ENCODE measurements around the gene TENM4.

DNA sequence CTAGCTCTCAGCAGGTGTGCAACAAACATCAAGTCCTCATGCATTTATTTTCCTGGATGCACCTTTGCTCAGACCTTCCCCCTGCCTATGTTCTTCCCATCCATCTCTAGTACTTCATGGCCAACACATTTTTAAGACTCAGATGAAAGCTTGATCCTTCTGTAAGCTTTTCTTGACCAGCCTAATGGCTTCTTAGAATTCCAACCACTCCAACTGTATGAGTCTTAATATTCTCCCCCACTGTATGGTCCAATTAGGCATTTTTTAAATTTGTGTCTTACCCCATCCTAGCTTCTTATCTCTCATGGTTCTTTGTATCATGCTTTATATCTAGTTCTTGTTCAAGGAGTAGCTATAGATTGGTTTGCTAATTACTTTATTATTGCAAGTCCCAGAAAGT, 44.8 kb downstream of the TENM4 start:
- TF ChIP-seq, protein P1, sequence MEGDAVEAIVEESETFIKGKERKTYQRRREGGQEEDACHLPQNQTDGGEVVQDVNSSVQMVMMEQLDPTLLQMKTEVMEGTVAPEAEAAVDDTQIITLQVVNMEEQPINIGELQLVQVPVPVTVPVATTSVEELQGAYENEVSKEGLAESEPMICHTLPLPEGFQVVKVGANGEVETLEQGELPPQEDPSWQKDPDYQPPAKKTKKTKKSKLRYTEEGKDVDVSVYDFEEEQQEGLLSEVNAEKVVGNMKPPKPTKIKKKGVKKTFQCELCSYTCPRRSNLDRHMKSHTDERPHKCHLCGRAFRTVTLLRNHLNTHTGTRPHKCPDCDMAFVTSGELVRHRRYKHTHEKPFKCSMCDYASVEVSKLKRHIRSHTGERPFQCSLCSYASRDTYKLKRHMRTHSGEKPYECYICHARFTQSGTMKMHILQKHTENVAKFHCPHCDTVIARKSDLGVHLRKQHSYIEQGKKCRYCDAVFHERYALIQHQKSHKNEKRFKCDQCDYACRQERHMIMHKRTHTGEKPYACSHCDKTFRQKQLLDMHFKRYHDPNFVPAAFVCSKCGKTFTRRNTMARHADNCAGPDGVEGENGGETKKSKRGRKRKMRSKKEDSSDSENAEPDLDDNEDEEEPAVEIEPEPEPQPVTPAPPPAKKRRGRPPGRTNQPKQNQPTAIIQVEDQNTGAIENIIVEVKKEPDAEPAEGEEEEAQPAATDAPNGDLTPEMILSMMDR (tag by site-specific recombination; IDR thresholded peaks at IDR 0.05) = no peak
- no peak for TF ChIP-seq TCF7L2 (IDR thresholded peaks at IDR 0.05; ENCODE audit: borderline replicate concordance, low read depth, low read length)
- TF ChIP-seq ZNF561 (tag by site-specific recombination; IDR thresholded peaks at IDR 0.05; ENCODE audit: borderline replicate concordance) = no peak
- no peak for TF ChIP-seq ZBTB44 (tag by site-specific recombination; IDR thresholded peaks at IDR 0.05)
- TF ChIP-seq ZNF426 (tag by site-specific recombination; IDR thresholded peaks at IDR 0.05) = no peak
- TF ChIP-seq ZNF510 (tag by site-specific recombination; IDR thresholded peaks at IDR 0.05; ENCODE audit: insufficient replicate concordance) = no peak
- TF ChIP-seq YY1 (tag by site-specific recombination; IDR thresholded peaks at IDR 0.05) = no peak
- no peak for TF ChIP-seq KLF8 (tag by site-specific recombination; IDR thresholded peaks at IDR 0.05)
- no peak for TF ChIP-seq ZNF747 (tag by site-specific recombination; IDR thresholded peaks at IDR 0.05)
